ENCODE data around the gene CFAP161.

CFAP161 gene

DNA sequence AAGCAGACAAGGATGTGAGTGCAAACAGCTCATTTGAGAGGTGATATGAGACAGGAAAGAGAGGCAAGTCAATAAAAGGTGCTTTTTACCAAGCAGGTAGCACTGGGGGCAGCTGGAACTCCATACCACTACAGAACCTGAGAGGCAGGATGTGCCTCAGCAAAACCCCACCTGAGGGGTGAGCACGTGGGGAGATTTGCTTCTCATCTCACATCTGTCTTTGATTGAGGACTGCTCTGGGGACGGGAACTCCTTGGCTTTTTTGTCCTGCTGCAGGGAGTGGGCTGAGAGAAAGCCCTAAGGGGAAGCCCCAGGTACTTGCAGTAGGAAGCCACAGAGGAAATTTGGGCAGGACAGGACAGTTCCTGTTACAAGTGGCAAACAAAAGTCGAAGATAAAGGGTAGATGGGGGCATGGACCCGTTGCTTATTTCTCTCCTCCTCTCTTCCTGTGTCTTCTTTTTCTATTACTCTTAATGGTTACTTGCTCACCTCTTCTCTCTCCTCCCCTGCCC, 27.1 kb downstream of the CFAP161 start:
- H3K9ac ChIP-seq (ENCODE audit: low read depth, low read length) = no peak overlapping the region
- DNase-seq (no peak), ATAC-seq (ENCODE audit: insufficient read depth, low read depth) (no peak)
- no peak overlapping the region for H2AFZ ChIP-seq (ENCODE audit: low read depth, low read length)
- H3K4me1 ChIP-seq (ENCODE audit: insufficient read depth, low read length) = peaks cover 7% of the 10 kb centered on the region
- H3K36me3 ChIP-seq (ENCODE audit: insufficient read depth, low read length) = no peaks in the 10 kb centered on the region
- H3K27ac ChIP-seq (ENCODE audit: low read length) = no peak overlapping the region
- H3K79me2 ChIP-seq (ENCODE audit: insufficient read depth, low read length) = no peaks in the 10 kb centered on the region
- H3K9me3 ChIP-seq (ENCODE audit: insufficient read depth, low read length, severe bottlenecking) = no peaks in the 10 kb centered on the region
- TF ChIP-seq CTCF (IDR thresholded peaks at IDR 0.05; ENCODE audit: borderline replicate concordance, extremely low read depth, low read length, poor library complexity, severe bottlenecking) = no peak
- TF ChIP-seq EZH2 (IDR thresholded peaks at IDR 0.05; ENCODE audit: borderline replicate concordance, low read depth, low read length, severe bottlenecking) = no peak
- no peak overlapping the region for H3K4me3 ChIP-seq (ENCODE audit: low read depth in 1 of 2, low read length in 2 of 2)
- no peaks in the 10 kb centered on the region for H4K20me1 ChIP-seq (ENCODE audit: insufficient read depth, low read length)
- no peak overlapping the region for H3K4me2 ChIP-seq (ENCODE audit: insufficient read depth, low read length)
- H3K27me3 ChIP-seq (ENCODE audit: insufficient read depth, low read length, poor library complexity) = no peaks in the 10 kb centered on the region

DNA sequence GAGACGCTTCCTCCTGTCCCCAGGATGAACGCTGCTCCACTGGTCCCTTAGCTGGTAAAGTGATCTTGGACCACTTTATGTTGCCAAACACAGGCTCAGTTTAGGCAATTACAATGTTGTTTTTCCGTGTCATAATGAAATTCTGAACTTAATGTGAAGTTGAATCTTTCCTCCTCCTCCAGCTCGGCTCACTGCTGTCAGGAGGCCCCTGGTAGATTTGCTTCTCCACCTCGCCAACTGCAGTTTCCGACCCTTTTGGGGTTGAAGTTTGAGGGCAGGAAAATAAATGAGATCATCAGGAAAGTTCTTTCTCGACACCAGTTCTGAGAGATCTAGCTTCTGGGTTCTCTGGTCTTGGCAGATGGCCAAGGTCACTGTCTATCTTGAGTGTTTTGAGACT, 27.8 kb downstream of the CFAP161 start:
- peaks cover 7% of the 10 kb centered on the region for H3K4me1 ChIP-seq (ENCODE audit: insufficient read depth, low read length)
- no peak overlapping the region for H3K4me2 ChIP-seq (ENCODE audit: insufficient read depth, low read length)
- H3K27ac ChIP-seq (ENCODE audit: low read length) = no peak overlapping the region
- H3K79me2 ChIP-seq (ENCODE audit: insufficient read depth, low read length) = no peaks in the 10 kb centered on the region
- no peaks in the 10 kb centered on the region for H4K20me1 ChIP-seq (ENCODE audit: insufficient read depth, low read length)
- no peak overlapping the region for H2AFZ ChIP-seq (ENCODE audit: low read depth, low read length)
- H3K9me3 ChIP-seq (ENCODE audit: insufficient read depth, low read length, severe bottlenecking) = no peaks in the 10 kb centered on the region
- H3K4me3 ChIP-seq (ENCODE audit: low read depth in 1 of 2, low read length in 2 of 2) = no peak overlapping the region
- no peaks in the 10 kb centered on the region for H3K36me3 ChIP-seq (ENCODE audit: insufficient read depth, low read length)
- DNase-seq = no peak
- ATAC-seq (ENCODE audit: insufficient read depth, low read depth) = no peak
- TF ChIP-seq CTCF (IDR thresholded peaks at IDR 0.05; ENCODE audit: borderline replicate concordance, extremely low read depth, low read length, poor library complexity, severe bottlenecking) (no peak), EZH2 (IDR thresholded peaks at IDR 0.05; ENCODE audit: borderline replicate concordance, low read depth, low read length, severe bottlenecking) (no peak)
- no peak overlapping the region for H3K9ac ChIP-seq (ENCODE audit: low read depth, low read length)
- no peaks in the 10 kb centered on the region for H3K27me3 ChIP-seq (ENCODE audit: insufficient read depth, low read length, poor library complexity)

DNA sequence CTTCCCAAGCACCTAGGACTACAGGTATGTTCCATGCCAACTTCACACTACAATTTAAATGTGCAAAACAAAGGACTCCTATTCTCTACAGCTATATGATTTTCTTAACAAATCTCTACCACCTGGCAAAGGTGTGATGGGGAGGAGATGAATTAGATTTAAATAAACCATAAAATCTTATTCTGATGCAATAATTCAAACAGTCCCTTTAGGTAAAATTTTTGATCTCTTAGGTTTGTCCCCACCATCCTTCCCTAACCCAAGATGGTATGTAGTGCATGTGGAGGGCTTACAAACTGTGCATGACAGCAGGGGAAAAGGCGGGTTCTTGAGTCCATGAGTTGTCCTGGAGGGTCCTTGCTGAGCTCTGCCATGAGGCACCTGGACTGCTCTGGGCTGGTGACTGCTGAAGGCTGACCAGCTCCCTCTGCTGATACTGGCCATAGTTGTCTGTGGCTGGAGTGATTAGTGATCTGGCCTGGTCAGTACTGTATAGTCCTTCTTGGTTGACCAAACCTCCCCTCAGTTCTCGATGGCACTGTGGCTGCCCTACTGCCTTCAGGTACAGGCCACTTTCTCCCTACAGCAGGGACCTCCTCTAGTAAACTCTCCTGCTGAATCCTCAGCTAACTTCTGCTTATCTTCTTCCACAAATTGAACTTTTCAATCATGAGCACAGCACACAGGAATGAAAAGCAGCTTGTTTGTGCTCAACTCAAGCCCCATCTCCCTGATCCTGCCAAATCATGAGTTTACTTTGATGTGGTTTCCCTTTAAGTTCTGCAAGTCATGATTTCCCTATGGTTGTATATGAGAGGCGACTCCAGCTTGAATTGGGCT, 30.1 kb downstream of the CFAP161 start:
- H3K27ac ChIP-seq (ENCODE audit: low read length) = no peak overlapping the region
- H3K79me2 ChIP-seq (ENCODE audit: insufficient read depth, low read length) = no peaks in the 10 kb centered on the region
- DNase-seq (peak; percentile 7), ATAC-seq (ENCODE audit: insufficient read depth, low read depth) (peak; percentile 73)
- H4K20me1 ChIP-seq (ENCODE audit: insufficient read depth, low read length) = no peaks in the 10 kb centered on the region
- TF ChIP-seq CTCF (IDR thresholded peaks at IDR 0.05; ENCODE audit: borderline replicate concordance, extremely low read depth, low read length, poor library complexity, severe bottlenecking) (no peak), EZH2 (IDR thresholded peaks at IDR 0.05; ENCODE audit: borderline replicate concordance, low read depth, low read length, severe bottlenecking) (no peak)
- no peaks in the 10 kb centered on the region for H3K9me3 ChIP-seq (ENCODE audit: insufficient read depth, low read length, severe bottlenecking)
- no peaks in the 10 kb centered on the region for H3K27me3 ChIP-seq (ENCODE audit: insufficient read depth, low read length, poor library complexity)
- H3K4me2 ChIP-seq (ENCODE audit: insufficient read depth, low read length) = no peak overlapping the region
- no peak overlapping the region for H3K4me3 ChIP-seq (ENCODE audit: low read depth in 1 of 2, low read length in 2 of 2)
- H3K4me1 ChIP-seq (ENCODE audit: insufficient read depth, low read length) = peaks cover 7% of the 10 kb centered on the region
- H3K9ac ChIP-seq (ENCODE audit: low read depth, low read length) = no peak overlapping the region
- no peaks in the 10 kb centered on the region for H3K36me3 ChIP-seq (ENCODE audit: insufficient read depth, low read length)
- H2AFZ ChIP-seq (ENCODE audit: low read depth, low read length) = no peak overlapping the region
